HG02970 (cell line): ENCODE results near the gene SEPTIN7.
"Not testable (repeated sequence)": the region's sequence is repeated elsewhere in the genome, so short reads cannot be mapped to it uniquely, and the experiment has no call there.

Experiments used
- ATAC-seq: cut with Tn5 transposase; IDR thresholded peaks from one replicate; pipeline ENCODE4 v1.9.1; 2021; ENCODE audit warnings: mild to moderate bottlenecking, moderate library complexity, moderate number of reproducible peaks; ENCODE audit not compliant: unreplicated experiment, low FRiP score

Gene SEPTIN7

GRCh38 chr7:35800718-35801391 lies at the start of gene SEPTIN7:
TSS of gene SEPTIN7 (plus strand) at chr7:35801057. CDS start at chr7:35801210, 153 bp downstream.
- ATAC-seq, result peak; percentile 94

DNA sequence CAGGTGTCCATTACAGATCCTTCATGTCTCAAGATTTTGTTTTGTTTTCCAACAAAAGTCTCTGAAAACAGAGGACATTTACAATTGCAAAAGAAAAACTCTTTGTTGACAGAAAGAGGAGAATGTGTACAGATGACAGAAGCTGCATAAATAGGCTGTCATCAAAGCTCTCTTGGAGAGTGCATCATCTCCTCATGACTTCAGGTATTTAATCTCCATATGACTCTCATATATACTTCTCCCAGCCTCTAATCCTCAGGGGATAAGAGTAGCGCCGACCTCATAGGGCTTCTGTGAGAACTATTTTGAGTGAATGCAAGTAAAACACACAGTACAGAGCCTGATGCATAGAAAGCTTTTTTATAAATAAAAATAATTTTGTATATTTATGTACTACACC lies 48.1 kb upstream of the SEPTIN7 start:
- ATAC-seq, result no peak

DNA sequence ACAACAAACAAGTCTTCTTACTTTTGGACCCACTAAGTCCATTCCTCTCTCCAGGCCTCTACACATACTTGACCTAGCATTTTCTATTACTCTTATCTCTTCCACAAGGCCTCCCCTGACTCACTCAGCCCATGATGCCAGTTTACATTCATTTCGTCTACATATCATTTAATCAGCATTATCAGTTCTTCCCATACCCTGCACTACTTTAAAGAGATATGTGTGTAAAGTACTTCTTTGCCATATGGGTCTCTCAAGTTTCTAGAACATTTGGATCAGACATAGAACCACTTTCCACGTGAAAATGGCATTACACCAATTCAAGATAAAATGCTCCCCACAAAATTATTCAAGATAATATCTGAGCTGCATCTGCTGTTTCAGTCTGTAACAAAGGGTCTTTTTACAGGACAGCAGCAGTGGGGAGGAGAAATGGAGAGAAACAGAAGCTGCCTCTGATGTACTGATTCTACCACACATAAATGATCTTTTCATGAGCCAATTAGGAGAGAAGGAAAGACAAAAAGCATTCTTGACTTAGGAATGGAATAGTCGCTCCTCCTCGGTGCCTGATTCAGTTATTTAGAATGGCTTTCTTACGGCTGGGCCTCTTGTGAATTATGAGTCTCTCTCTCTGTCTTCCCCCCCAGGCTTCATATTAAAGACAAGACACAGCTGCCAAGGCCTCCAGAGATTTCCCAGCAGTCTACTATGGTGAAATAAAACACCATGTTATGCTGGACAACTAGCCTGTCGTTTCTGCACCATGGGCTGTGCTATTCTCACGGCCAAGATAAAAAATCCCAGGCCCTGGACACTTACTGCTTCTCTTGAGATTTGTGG lies 46.9 kb upstream of the SEPTIN7 start:
- ATAC-seq, result no peak

DNA sequence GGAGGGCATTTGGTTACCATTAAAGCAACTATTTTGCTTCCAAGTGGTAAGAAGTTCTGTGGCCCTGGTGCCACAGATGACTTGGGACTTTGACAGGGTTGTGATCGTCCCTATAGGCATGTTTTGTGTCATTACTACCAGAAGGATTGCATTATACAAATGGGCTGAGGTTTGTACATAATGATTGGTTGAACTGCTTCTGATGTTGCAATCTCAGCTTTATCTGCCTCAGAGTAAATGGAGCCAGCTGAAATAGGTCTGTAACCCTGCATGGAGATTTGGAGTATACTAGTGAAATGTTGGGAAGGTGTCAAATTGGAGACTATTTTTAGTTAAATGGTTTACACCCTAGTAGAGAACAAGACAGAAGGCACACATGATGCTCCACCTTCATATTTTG lies 46.1 kb upstream of the SEPTIN7 start:
- no peak for ATAC-seq

DNA sequence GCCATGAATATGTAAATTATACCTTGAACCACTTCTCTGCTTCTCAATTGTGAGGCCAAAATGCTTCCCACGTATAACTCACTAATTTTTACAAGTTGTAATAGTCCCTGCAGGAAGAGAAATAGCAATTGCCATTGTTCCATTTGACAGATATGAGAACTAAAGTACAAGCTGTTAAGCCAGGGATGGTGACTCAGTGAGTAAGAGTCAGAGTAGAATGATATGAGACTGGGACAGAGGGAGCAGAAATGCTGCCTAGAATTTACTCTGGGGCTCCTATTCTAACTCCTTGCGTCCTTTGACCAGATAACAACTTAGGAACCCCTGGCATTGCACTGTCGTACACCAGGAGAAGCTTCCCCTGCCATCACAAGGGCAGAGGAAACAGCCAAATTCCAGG lies 45.1 kb upstream of the SEPTIN7 start:
- no peak for ATAC-seq

- not testable (repeated sequence) for ATAC-seq
Measured at GRCh38 chr7:35756453-35756852, 44.4 kb upstream of the SEPTIN7 start.

DNA sequence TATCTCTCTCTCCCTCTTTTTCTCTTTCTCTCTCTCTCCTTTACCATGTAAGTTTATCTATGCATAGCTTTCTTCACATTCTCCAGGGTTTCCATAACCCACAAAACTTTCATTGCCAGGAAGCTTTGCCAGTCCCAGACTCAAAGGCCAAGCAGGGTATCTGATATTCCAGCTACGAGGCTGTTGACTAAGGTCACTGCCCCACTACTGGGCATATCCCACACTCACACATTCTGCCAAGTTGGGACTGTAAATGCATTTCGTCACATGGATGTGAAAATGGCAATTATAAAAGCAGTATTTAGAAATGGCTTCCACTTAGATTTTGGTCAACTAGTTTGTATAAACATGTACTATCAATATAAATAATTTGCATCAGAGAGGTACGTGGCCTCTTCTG lies 43.3 kb upstream of the SEPTIN7 start:
- ATAC-seq, result no peak

GRCh38 chr7:35758421-35758820 lies 42.4 kb upstream of the SEPTIN7 start:
- ATAC-seq, result no peak

GRCh38 chr7:35760143-35760745 lies 40.6 kb upstream of the SEPTIN7 start:
- ATAC-seq, result no peak

DNA sequence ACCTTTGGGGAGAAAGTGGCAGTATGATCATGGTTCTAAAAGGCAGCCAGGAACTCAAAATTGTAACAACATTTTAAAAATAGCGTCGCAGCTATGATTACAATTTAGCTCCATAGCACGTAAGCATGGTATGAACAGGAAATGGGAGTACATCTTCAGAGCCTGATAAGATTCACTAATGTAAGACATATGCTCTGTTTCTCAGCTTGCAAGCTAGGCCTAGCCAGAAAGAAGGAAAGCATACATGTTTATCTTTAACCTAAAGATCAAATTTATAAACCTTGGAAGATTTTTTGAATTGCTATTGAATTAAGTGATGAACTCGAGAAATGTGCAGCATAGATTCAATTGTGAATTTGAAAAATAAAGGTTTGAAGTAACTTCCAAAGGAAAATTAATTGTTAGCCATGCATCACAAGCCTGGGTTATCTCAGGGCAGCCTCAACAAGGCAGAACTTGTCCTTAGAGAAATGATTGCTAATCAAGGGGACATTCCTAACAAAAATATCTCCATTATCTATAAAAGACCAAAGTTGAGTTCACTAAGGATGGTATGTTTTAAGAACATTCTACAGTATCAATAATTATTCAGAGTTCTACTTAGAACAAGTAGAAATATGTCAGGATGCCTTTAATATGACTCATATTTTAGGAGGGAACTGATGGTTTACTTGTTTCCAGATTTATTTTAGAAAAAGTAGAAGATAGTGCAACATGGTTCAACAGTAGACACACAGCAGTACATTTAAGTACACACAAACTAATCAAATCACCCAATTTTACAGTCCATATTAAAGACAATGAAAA lies 38.8 kb upstream of the SEPTIN7 start:
- ATAC-seq, result no peak

DNA sequence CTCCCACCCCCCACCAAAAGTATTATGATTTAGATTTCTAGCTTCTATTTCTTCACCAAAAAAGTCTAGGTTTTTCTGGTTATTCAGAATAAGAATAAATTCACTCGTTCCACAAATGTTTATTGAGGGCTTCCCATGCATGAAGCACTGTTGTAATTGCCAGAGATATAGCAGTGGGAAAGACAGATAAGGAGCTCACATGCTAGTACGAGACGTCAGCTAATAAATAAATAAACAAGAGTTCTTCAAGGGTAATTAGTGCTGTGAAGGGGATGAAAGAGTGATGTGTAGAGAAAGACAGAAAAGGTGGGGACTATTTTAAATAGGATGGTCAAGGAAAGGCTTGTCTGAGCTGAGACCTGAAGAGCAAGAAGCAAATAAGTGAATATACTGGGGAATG lies 38.1 kb upstream of the SEPTIN7 start:
- ATAC-seq, result no peak

DNA sequence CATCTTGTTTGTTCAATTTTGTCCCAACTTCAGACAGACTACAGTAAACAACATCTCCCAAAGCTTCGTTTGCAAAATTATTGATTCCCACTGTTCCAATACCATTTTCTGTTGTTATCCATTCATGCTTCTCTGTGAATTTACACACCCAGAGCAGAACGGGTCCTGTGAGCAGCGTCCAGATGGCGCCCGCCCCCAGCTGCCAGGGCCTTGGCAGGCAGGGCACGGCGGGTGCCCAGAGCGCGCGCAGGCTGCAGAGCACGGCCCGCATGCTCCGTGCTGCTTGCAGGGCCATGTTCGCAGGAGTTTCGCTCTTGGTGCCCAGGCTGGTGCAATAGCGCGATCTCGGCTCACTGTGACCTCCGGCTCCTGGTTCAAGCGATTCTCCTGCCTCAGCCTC lies 32.5 kb upstream of the SEPTIN7 start:
- ATAC-seq, result no peak

DNA sequence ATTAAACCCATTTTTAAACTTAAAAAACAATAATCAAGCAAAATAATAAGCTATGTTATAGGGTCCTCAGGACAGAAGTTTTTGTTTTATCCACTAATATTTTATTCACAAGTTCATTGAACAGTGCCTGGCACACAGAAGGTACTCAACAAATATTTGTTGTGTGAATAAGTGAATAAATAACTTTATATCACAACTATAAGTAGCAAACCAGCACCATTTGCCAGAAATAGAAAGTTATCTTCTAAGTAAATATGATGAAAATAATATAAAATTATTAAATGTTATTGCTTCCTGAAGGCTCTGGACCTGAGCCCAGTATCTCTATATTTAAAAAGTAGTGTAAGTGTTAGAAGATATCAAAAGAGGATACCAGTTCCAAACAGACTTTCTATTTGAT lies 29.1 kb upstream of the SEPTIN7 start:
- no peak for ATAC-seq

GRCh38 chr7:35773994-35774393 lies 26.9 kb upstream of the SEPTIN7 start:
- ATAC-seq, result no peak

- no peak for ATAC-seq
Measured at GRCh38 chr7:35776686-35777085, 24.2 kb upstream of the SEPTIN7 start.

- no peak for ATAC-seq
Measured at GRCh38 chr7:35777121-35777520, 23.7 kb upstream of the SEPTIN7 start.

GRCh38 chr7:35780070-35780469 lies 20.8 kb upstream of the SEPTIN7 start:
- no peak for ATAC-seq

- ATAC-seq, result no peak
Measured at GRCh38 chr7:35781200-35781701, 19.6 kb upstream of the SEPTIN7 start.

- no peak for ATAC-seq
Measured at GRCh38 chr7:35781767-35782515, 18.9 kb upstream of the SEPTIN7 start.

DNA sequence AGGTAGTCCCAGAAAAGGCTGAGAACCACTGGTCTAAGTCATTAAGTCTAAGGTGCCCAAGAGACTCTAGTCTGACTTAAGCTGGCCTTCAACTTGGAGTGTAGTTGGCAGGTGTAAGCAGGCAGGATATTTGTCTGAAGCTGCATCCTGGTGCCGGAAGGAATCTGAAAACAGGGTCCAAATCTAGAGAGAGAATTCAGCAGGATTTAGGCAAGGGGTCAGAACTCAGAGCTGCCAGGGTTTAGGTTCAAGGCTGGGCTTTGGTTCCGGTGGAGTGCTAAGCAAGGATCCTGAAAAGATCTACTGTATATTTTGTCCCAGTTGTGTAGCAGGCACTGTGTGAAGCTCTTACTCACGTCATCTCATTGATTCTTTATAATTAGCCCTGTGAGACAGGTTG lies 16.5 kb upstream of the SEPTIN7 start:
- ATAC-seq, result no peak
